HepG2 (cell line): ENCODE data around the gene ZCCHC10. TPM values are rescaled to one million over a fixed set of nuclear protein-coding genes. Genes with fewer than 3 reads are reported as not detected.

Experiments
- CHCHD3 ChIP-seq: sonication (generic); formaldehyde crosslinking; IDR thresholded peaks from 2 replicates; pipeline ENCODE4 v1.8.0; 2022; ENCODE audit warnings: mild to moderate bottlenecking, missing genetic modification reagents, moderate library complexity
- HCFC1 ChIP-seq: fragments of 150-350 bp; IDR thresholded peaks from 2 replicates; pipeline ENCODE4 v1.6.1; 2014; ENCODE audit warnings: low read depth, low read length
- HNF1B ChIP-seq: sonication (generic); formaldehyde crosslinking; IDR thresholded peaks from 2 replicates; pipeline ENCODE4 v1.5.1; 2020; ENCODE audit warnings: mild to moderate bottlenecking, moderate library complexity, missing genetic modification reagents
- KAT8 ChIP-seq: IDR thresholded peaks from 2 replicates; pipeline ENCODE4 v1.6.1; 2016; ENCODE audit warnings: missing genetic modification reagents, missing compliant biosample characterization
- KDM6A ChIP-seq: IDR thresholded peaks from 2 replicates; pipeline ENCODE4 v1.6.1; 2016; ENCODE audit warnings: low read depth
- MAF1 ChIP-seq: sonication (generic); formaldehyde crosslinking; IDR thresholded peaks from 2 replicates; pipeline ENCODE4 v1.5.0; 2020; ENCODE audit warnings: missing genetic modification reagents, borderline replicate concordance
- MLXIP ChIP-seq: sonication (generic); formaldehyde crosslinking; IDR thresholded peaks from 2 replicates; pipeline ENCODE4 v1.9.0; 2021; ENCODE audit warnings: missing genetic modification reagents, borderline replicate concordance
- MXD3 ChIP-seq: IDR thresholded peaks from 2 replicates; pipeline ENCODE4 v1.6.1; 2016; ENCODE audit warnings: mild to moderate bottlenecking, missing biosample characterization, missing genetic modification reagents
- MYPOP ChIP-seq: sonication (generic); formaldehyde crosslinking; IDR thresholded peaks from 2 replicates; pipeline ENCODE4 v1.8.1; 2023; ENCODE audit warnings: mild to moderate bottlenecking, moderate library complexity, missing genetic modification reagents
- NBN ChIP-seq: fragments of 450-650 bp; conservative IDR thresholded peaks from 2 replicates; pipeline ENCODE4 v1.6.1; 2017
- NFKB2 ChIP-seq: sonication (generic); formaldehyde crosslinking; IDR thresholded peaks from 2 replicates; pipeline ENCODE4 v1.4.0; 2020; ENCODE audit warnings: missing genetic modification reagents, borderline replicate concordance
- PAX8 ChIP-seq: sonication (generic); formaldehyde crosslinking; IDR thresholded peaks from 2 replicates; pipeline ENCODE4 v1.8.0; 2022; ENCODE audit warnings: mild to moderate bottlenecking, missing genetic modification reagents, borderline replicate concordance
- SNAI1 ChIP-seq: sonication (generic); formaldehyde crosslinking; IDR thresholded peaks from 2 replicates; pipeline ENCODE4 v1.5.0; 2020; ENCODE audit warnings: mild to moderate bottlenecking, missing genetic modification reagents, borderline replicate concordance
- SRSF4 ChIP-seq: fragments of 200-400 bp; formaldehyde crosslinking; IDR thresholded peaks from one replicate; pipeline ENCODE4 v1.6.1; 2018; ENCODE audit warnings: mild to moderate bottlenecking, low read depth, low read length, moderate library complexity; ENCODE audit not compliant: poor library complexity, severe bottlenecking
- SRSF9 ChIP-seq: fragments of 200-400 bp; formaldehyde crosslinking; IDR thresholded peaks from 2 replicates; pipeline ENCODE4 v1.6.1; 2018; ENCODE audit warnings: borderline replicate concordance, mild to moderate bottlenecking, low read depth, low read length; ENCODE audit not compliant: insufficient read depth, poor library complexity, severe bottlenecking
- SSRP1 ChIP-seq: IDR thresholded peaks from 2 replicates; pipeline ENCODE4 v1.6.1; 2016; ENCODE audit warnings: control low read depth
- ZNF121 ChIP-seq: sonication (generic); formaldehyde crosslinking; IDR thresholded peaks from 2 replicates; pipeline ENCODE4 v1.5.0; 2020; ENCODE audit warnings: mild to moderate bottlenecking, missing genetic modification reagents
- ZNF136 ChIP-seq: sonication (generic); formaldehyde crosslinking; IDR thresholded peaks from 2 replicates; pipeline ENCODE4 v1.8.1; 2022; ENCODE audit warnings: low read depth, mild to moderate bottlenecking, moderate library complexity, missing genetic modification reagents
- ZNF230 ChIP-seq: sonication (generic); formaldehyde crosslinking; IDR thresholded peaks from 2 replicates; pipeline ENCODE4 v1.4.0; 2020; ENCODE audit warnings: mild to moderate bottlenecking, missing genetic modification reagents
- ZNF550 ChIP-seq: sonication (generic); formaldehyde crosslinking; IDR thresholded peaks from 2 replicates; pipeline ENCODE4 v1.4.0; 2020; ENCODE audit warnings: mild to moderate bottlenecking, missing genetic modification reagents, borderline replicate concordance
- ZNF883 ChIP-seq: sonication (generic); formaldehyde crosslinking; IDR thresholded peaks from 2 replicates; pipeline ENCODE4 v1.5.1; 2020; ENCODE audit warnings: mild to moderate bottlenecking, missing genetic modification reagents; ENCODE audit errors: not compliant biosample characterization
- ZSCAN31 ChIP-seq: sonication (generic); formaldehyde crosslinking; IDR thresholded peaks from 2 replicates; pipeline ENCODE4 v1.5.0; 2020; ENCODE audit warnings: low read depth, mild to moderate bottlenecking, missing genetic modification reagents
- polyA plus RNA-seq, 8 experiments: library from polyadenylated mRNA; depleted of rRNA in 3 of 8; stranded (reverse) in 7 of 8; unstranded in 1 of 8; fragments of >200 nt; fragmentation: Illumina TruSeq in 4 of 8; extraction: Trizol in 4 of 8; gene quantifications; 2 replicates each; pipeline versions ENCODE4 v1.2.1 to v1.2.3, GENCODE V29; 2011 to 2016; ENCODE audit warnings: low read depth in 4 of 8, missing spikeins in 1 of 8, mixed read lengths in 1 of 8; ENCODE audit not compliant: insufficient read depth in 1 of 8
- total RNA-seq, 5 experiments: library from RNA; depleted of rRNA; stranded (reverse); fragments of >200 nt; fragmentation: Illumina TruSeq; extraction: Trizol; gene quantifications; 2 replicates each; pipeline ENCODE4 v1.2.3, GENCODE V29; 2016; ENCODE audit warnings: low read depth in 1 of 5

ZCCHC10 gene
- total and polyA plus RNA-seq, 2 of the 13 experiments (the other 11 are each of a cell fraction or from before 2014, with no cell fraction given): 40.7 to 48.2 TPM

- 0 out of 2 replicates have a peak, but pooled peaks have one; percentile 13 for TF ChIP-seq MLXIP (CRISPR knock-in tag)
- 0 out of 2 replicates have a peak, but pooled peaks have one; percentile 41 for TF ChIP-seq MXD3 (CRISPR knock-in tag)
- no peak; the same call in none of the 2 replicates for TF ChIP-seq ZSCAN31 (CRISPR knock-in tag)
- TF ChIP-seq SRSF9: no peak
- TF ChIP-seq PAX8 (CRISPR knock-in tag): 0 out of 2 replicates have a peak, but pooled peaks have one; percentile 49
- no peak for TF ChIP-seq ZNF550
- no peak for TF ChIP-seq ZNF121 (CRISPR knock-in tag)
- peak; percentile 85 for TF ChIP-seq HNF1B (CRISPR knock-in tag)
- no peak; the same call in 1 of the 2 replicates for TF ChIP-seq ZNF230
- TF ChIP-seq SNAI1 (CRISPR knock-in tag): peak; percentile 95
- TF ChIP-seq SRSF4: no peak
- TF ChIP-seq ZNF883 (CRISPR knock-in tag): peak; percentile 85
- TF ChIP-seq KAT8 (CRISPR knock-in tag): peak; percentile 88
- no peak for TF ChIP-seq CHCHD3
- no peak for TF ChIP-seq HCFC1
- peak; percentile 54; the same call in 1 of the 2 replicates for TF ChIP-seq MYPOP (CRISPR knock-in tag)
- no peak for TF ChIP-seq SSRP1 (CRISPR knock-in tag)
- peak; percentile 88; the same call in 1 of the 2 replicates for TF ChIP-seq NFKB2 (CRISPR knock-in tag)
- no peak for TF ChIP-seq KDM6A (CRISPR knock-in tag)
- TF ChIP-seq ZNF136 (CRISPR knock-in tag): peak; percentile 61; the same call in 1 of the 2 replicates
- TF ChIP-seq MAF1 (CRISPR knock-in tag): 0 out of 2 replicates have a peak, but pooled peaks have one; percentile 59
- no peak for TF ChIP-seq NBN
Measured at GRCh38 chr5:133051542-133052316, 25.4 kb upstream of the ZCCHC10 start, which contains the start of gene HSPA4 (continued).
